A549 (cell line): ENCODE data around the gene PLA2G2D. TPM values are rescaled to one million over a fixed set of nuclear protein-coding genes. Genes with fewer than 3 reads are reported as not detected.

ENCODE experiments used
- ATAC-seq, 2 experiments: fragments of 200-7000 bp in 1 of 2; fragments of >200 bp in 1 of 2; cut with Nextera tagmentation in 1 of 2; cut with Tn5 transposase in 1 of 2; 3 replicates each; pipeline versions ENCODE4 v1.8.0 to v1.9.1; 2018 to 2020; ENCODE audit warnings: mild to moderate bottlenecking in 1 of 2, moderate library complexity in 1 of 2
- CTCF ChIA-PET: fragments of 300-600 bp; sonication (Branson Sonifier 250); formaldehyde crosslinking; extraction: SDS; loops from one replicate; lab custom pipeline; 2021; ENCODE audit warnings: antibody characterized with exemption, inconsistent platforms; lab: Yijun Ruan, JAX
- POLR2A ChIA-PET: fragments of 350-600 bp; formaldehyde crosslinking; extraction: SDS; loops from one replicate; lab custom pipeline; 2021; ENCODE audit warnings: antibody characterized with exemption, inconsistent platforms; lab: Yijun Ruan, JAX
- DNase-seq, 2 experiments: peaks; one replicate each; pipeline versions ENCODE4 v3.0.0 to v3.0.0-alpha.2; 2011 to 2016; ENCODE audit warnings: low read depth in 1 of 2, low spot score in 1 of 2
- FAIRE-seq: peaks from 2 replicates; lab custom pipeline; 2011; peaks lifted over from hg19 to GRCh38; lab: Jason Lieb, UNC
- H3K27ac ChIP-seq, 2 experiments: fragments of >200 bp; sonication (Bioruptor Twin); formaldehyde crosslinking; 3 replicates each; pipeline ENCODE4 v1.5.1; 2016 to 2017
- H3K4me1 ChIP-seq: fragments of >200 bp; sonication (Bioruptor Twin); formaldehyde crosslinking; 3 replicates; pipeline ENCODE4 v1.6.1; 2016
- H3K4me2 ChIP-seq: fragments of >200 bp; sonication (Bioruptor Twin); formaldehyde crosslinking; 3 replicates; pipeline ENCODE4 v1.6.1; 2016
- H3K4me3 ChIP-seq: fragments of >200 bp; sonication (Bioruptor Twin); formaldehyde crosslinking; 3 replicates; pipeline ENCODE4 v1.5.1; 2016
- H3K9me3 ChIP-seq: fragments of >200 bp; sonication (Bioruptor Twin); formaldehyde crosslinking; 3 replicates; pipeline ENCODE4 v1.6.1; 2016
- CBX8 ChIP-seq: fragments of 200-600 bp; sonication (generic); IDR thresholded peaks from 2 replicates; pipeline ENCODE4 v1.6.1; 2016
- CEBPB ChIP-seq, 2 experiments: fragments of >200 bp in 1 of 2; sonication (Bioruptor Twin) in 1 of 2; formaldehyde crosslinking in 1 of 2; IDR thresholded peaks; 2 replicates each; pipeline ENCODE4 v1.6.1; 2012 to 2016
- EHF ChIP-seq: fragments of 250-450 bp; sonication (Bioruptor Pico); IDR thresholded peaks from 2 replicates; pipeline ENCODE4 v1.5.0; 2020; ENCODE audit warnings: mild to moderate bottlenecking
- EP300 ChIP-seq, 2 experiments: fragments of >200 bp; sonication (Bioruptor Twin); formaldehyde crosslinking; IDR thresholded peaks; 2 replicates in 1 of 2; 3 replicates in 1 of 2; pipeline ENCODE4 v1.6.1; 2016 to 2017
- FOSB ChIP-seq: fragments of 250-450 bp; sonication (Bioruptor Pico); IDR thresholded peaks from 2 replicates; pipeline ENCODE4 v1.5.0; 2020; ENCODE audit warnings: mild to moderate bottlenecking, moderate library complexity
- HOXA7 ChIP-seq: fragments of 250-450 bp; sonication (Bioruptor Pico); IDR thresholded peaks from 2 replicates; pipeline ENCODE4 v1.5.0; 2020; ENCODE audit warnings: mild to moderate bottlenecking, moderate library complexity
- HOXB13 ChIP-seq: fragments of 250-450 bp; sonication (Bioruptor Pico); IDR thresholded peaks from 2 replicates; pipeline ENCODE4 v1.5.0; 2020; ENCODE audit warnings: low read depth, mild to moderate bottlenecking, moderate library complexity
- JUN ChIP-seq, 2 experiments: fragments of >200 bp; sonication (Bioruptor Twin); formaldehyde crosslinking; IDR thresholded peaks; 2 replicates in 1 of 2; 3 replicates in 1 of 2; pipeline ENCODE4 v1.6.1; 2016 to 2017
- MAFK ChIP-seq: fragments of 450-650 bp; IDR thresholded peaks from 2 replicates; pipeline ENCODE4 v1.6.1; 2014; ENCODE audit not compliant: partially characterized antibody
- MAZ ChIP-seq: fragments of 150-350 bp; IDR thresholded peaks from 2 replicates; pipeline ENCODE4 v1.6.1; 2014; ENCODE audit warnings: antibody characterized with exemption, low read depth, low read length, borderline replicate concordance
- MYC ChIP-seq: IDR thresholded peaks from 2 replicates; pipeline ENCODE4 v1.6.1; 2012; ENCODE audit warnings: mild to moderate bottlenecking, inconsistent platforms, low read length, improper control_type of control experiment, borderline replicate concordance
- NFE2L2 ChIP-seq: fragments of 150-350 bp; conservative IDR thresholded peaks from 2 replicates; pipeline ENCODE4 v1.6.1; 2014; ENCODE audit warnings: low read length
- NR3C1 ChIP-seq: fragments of >200 bp; sonication (Bioruptor Twin); formaldehyde crosslinking; IDR thresholded peaks from 3 replicates; pipeline ENCODE4 v1.6.1; 2017
- PHF8 ChIP-seq: fragments of 200-600 bp; sonication (generic); IDR thresholded peaks from 2 replicates; pipeline ENCODE4 v1.6.1; 2016; ENCODE audit warnings: low read depth, mild to moderate bottlenecking, antibody characterized with exemption, moderate library complexity, borderline replicate concordance
- POLR2AphosphoS2 ChIP-seq: conservative IDR thresholded peaks from 2 replicates; pipeline ENCODE4 v1.6.1; 2012; ENCODE audit warnings: low read length, improper control_type of control experiment, inconsistent platforms
- RCOR1 ChIP-seq: fragments of 150-350 bp; IDR thresholded peaks from 2 replicates; pipeline ENCODE4 v1.6.1; 2014; ENCODE audit warnings: antibody characterized with exemption, low read length, low read depth
- TFCP2L1 ChIP-seq: fragments of 250-450 bp; sonication (Bioruptor Pico); IDR thresholded peaks from 2 replicates; pipeline ENCODE4 v1.5.0; 2021; ENCODE audit warnings: mild to moderate bottlenecking
- ZC3H11A ChIP-seq: fragments of 450-650 bp; IDR thresholded peaks from 2 replicates; pipeline ENCODE4 v1.6.1; 2014; ENCODE audit warnings: antibody characterized with exemption, mild to moderate bottlenecking
- ZFP36 ChIP-seq: fragments of 450-650 bp; IDR thresholded peaks from 2 replicates; pipeline ENCODE4 v1.6.1; 2014; ENCODE audit warnings: borderline replicate concordance; ENCODE audit not compliant: partially characterized antibody
- ZNF302 ChIP-seq: fragments of 250-450 bp; sonication (Bioruptor Pico); IDR thresholded peaks from 2 replicates; pipeline ENCODE4 v1.9.0; 2021; ENCODE audit warnings: inconsistent platforms, mild to moderate bottlenecking, moderate library complexity
- WGBS: methylation state at CpG from one replicate; pipeline ENCODE4 v1.1.6; 2017; ENCODE audit errors: missing lambda C conversion rate; 5-methylcytosine and 5-hydroxymethylcytosine counted together
- polyA plus RNA-seq, 4 experiments: library from polyadenylated mRNA; depleted of rRNA in 3 of 4; stranded (reverse); fragments of >200 nt; fragmentation: RNase III in 1 of 4; extraction: RNeasy Plus Mini Kit Qiagen cat#74134 plus additional on column Dnase treatment in 1 of 4; gene quantifications; 2 replicates in 3 of 4; 3 replicates in 1 of 4; pipeline ENCODE4 v1.2.3, GENCODE V29; 2011 to 2017
- TF ChIP-seq, protein P1 (sequence below): fragments of 250-450 bp; sonication (Bioruptor Pico); IDR thresholded peaks from 2 replicates; pipeline ENCODE4 v1.5.0; 2021; ENCODE audit warnings: mild to moderate bottlenecking, moderate library complexity, borderline replicate concordance
- TF ChIP-seq, protein P2 (sequence below): fragments of 200-600 bp; sonication (generic); IDR thresholded peaks from 2 replicates; pipeline ENCODE4 v1.6.1; 2016; ENCODE audit warnings: antibody characterized with exemption, mild to moderate bottlenecking, moderate library complexity
- TF ChIP-seq, protein P3 (sequence below): fragments of >200 bp; sonication (Bioruptor Twin); formaldehyde crosslinking; IDR thresholded peaks from 3 replicates; pipeline ENCODE4 v1.6.1; 2016
- TF ChIP-seq, protein P4 (sequence below): fragments of >200 bp; sonication (Bioruptor Twin); formaldehyde crosslinking; IDR thresholded peaks from 2 replicates; pipeline ENCODE4 v1.6.1; 2016
- TF ChIP-seq, protein P5 (sequence below): fragments of >200 bp; sonication (Bioruptor Twin); formaldehyde crosslinking; IDR thresholded peaks from 3 replicates; pipeline ENCODE4 v1.5.1; 2016
- TF ChIP-seq, protein P6 (sequence below): IDR thresholded peaks from 2 replicates; pipeline ENCODE4 v1.6.1; 2012

The PLA2G2D gene
- polyA plus RNA-seq, 2 of the 4 experiments (the other 2 are of a cell fraction), result not detected

DNA sequence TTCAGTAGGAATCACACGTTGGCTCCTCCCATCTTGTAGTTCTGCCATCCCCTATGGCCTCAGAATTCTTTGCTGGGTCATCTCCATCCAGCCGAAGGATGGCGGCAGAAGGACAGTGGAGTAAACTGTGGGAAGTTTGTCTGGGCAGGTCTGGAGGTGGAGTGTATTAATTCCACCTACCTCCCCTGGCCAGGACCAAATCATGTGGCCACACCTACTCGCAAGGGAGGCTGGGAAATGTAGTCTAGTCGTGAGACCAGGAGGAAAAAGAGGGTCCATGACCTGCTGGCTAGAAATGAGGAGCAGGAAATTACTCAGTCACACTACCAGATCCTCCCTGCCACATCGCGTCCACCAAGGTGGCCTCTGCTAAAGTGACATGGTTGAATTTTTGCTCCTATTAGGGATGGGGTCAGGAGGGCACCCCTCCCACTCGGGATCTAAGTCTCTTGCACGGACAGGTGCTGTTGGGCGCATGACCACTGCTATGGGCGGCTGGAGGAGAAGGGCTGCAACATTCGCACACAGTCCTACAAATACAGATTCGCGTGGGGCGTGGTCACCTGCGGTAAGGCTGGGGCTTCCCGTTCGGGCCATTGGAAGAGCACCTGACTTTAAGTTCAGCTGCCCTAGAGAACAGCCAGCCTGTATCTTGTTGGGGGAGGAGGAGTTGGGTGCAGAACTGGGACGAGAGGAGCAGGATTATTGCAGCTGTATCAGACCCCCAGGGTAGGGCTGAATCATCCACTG lies 29.8 kb downstream of the PLA2G2D start:
- FAIRE-seq (no peak), ATAC-seq (peak; percentile 54 to 62; a peak in 5 of 6 replicates), DNase-seq (peak; percentile 6 to 26)
- no peak overlapping the region for H3K27ac ChIP-seq
- H3K4me3 ChIP-seq, result no peak overlapping the region
- WGBS, result 41% methylated on average over 10 of the region's 19 CpGs
- H3K4me1 ChIP-seq, result no peaks in the 10 kb centered on the region
- TF ChIP-seq EP300 (IDR thresholded peaks at IDR 0.05) (no peak), RCOR1 (no peak), MYC (no peak), HOXB13 (CRISPR knock-in tag) (no peak), HOXA7 (CRISPR knock-in tag) (no peak), ZNF302 (CRISPR knock-in tag) (no peak), JUN (IDR thresholded peaks at IDR 0.05) (no peak), ZFP36 (no peak), FOSB (no peak), PHF8 (no peak), CBX8 (no peak), TFCP2L1 (CRISPR knock-in tag) (no peak), NFE2L2 (no peak), MAFK (no peak)
- TF ChIP-seq, protein P1, sequence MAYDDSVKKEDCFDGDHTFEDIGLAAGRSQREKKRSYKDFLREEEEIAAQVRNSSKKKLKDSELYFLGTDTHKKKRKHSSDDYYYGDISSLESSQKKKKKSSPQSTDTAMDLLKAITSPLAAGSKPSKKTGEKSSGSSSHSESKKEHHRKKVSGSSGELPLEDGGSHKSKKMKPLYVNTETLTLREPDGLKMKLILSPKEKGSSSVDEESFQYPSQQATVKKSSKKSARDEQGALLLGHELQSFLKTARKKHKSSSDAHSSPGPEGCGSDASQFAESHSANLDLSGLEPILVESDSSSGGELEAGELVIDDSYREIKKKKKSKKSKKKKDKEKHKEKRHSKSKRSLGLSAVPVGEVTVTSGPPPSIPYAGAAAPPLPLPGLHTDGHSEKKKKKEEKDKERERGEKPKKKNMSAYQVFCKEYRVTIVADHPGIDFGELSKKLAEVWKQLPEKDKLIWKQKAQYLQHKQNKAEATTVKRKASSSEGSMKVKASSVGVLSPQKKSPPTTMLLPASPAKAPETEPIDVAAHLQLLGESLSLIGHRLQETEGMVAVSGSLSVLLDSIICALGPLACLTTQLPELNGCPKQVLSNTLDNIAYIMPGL, result no peak
- TF ChIP-seq, protein P2, sequence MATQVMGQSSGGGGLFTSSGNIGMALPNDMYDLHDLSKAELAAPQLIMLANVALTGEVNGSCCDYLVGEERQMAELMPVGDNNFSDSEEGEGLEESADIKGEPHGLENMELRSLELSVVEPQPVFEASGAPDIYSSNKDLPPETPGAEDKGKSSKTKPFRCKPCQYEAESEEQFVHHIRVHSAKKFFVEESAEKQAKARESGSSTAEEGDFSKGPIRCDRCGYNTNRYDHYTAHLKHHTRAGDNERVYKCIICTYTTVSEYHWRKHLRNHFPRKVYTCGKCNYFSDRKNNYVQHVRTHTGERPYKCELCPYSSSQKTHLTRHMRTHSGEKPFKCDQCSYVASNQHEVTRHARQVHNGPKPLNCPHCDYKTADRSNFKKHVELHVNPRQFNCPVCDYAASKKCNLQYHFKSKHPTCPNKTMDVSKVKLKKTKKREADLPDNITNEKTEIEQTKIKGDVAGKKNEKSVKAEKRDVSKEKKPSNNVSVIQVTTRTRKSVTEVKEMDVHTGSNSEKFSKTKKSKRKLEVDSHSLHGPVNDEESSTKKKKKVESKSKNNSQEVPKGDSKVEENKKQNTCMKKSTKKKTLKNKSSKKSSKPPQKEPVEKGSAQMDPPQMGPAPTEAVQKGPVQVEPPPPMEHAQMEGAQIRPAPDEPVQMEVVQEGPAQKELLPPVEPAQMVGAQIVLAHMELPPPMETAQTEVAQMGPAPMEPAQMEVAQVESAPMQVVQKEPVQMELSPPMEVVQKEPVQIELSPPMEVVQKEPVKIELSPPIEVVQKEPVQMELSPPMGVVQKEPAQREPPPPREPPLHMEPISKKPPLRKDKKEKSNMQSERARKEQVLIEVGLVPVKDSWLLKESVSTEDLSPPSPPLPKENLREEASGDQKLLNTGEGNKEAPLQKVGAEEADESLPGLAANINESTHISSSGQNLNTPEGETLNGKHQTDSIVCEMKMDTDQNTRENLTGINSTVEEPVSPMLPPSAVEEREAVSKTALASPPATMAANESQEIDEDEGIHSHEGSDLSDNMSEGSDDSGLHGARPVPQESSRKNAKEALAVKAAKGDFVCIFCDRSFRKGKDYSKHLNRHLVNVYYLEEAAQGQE, result no peak
- TF ChIP-seq, protein P3, sequence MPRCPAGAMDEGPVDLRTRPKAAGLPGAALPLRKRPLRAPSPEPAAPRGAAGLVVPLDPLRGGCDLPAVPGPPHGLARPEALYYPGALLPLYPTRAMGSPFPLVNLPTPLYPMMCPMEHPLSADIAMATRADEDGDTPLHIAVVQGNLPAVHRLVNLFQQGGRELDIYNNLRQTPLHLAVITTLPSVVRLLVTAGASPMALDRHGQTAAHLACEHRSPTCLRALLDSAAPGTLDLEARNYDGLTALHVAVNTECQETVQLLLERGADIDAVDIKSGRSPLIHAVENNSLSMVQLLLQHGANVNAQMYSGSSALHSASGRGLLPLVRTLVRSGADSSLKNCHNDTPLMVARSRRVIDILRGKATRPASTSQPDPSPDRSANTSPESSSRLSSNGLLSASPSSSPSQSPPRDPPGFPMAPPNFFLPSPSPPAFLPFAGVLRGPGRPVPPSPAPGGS, result no peak
- TF ChIP-seq, protein P4, sequence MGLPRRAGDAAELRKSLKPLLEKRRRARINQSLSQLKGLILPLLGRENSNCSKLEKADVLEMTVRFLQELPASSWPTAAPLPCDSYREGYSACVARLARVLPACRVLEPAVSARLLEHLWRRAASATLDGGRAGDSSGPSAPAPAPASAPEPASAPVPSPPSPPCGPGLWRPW, result no peak
- H3K4me2 ChIP-seq, result peak overlapping the region; percentile 21; the same call in 1 of the 3 replicates
- H3K9me3 ChIP-seq, result no peaks in the 10 kb centered on the region
- ChIA-PET POLR2A (no interaction called here), CTCF (interaction anchor here (0.6 to 4.0 kb wide), 4 partner anchors 11 to 172 kb away, joined by 3 to 18 read pairs (median 4); no protein-coding TSS in a partner anchor)

DNA sequence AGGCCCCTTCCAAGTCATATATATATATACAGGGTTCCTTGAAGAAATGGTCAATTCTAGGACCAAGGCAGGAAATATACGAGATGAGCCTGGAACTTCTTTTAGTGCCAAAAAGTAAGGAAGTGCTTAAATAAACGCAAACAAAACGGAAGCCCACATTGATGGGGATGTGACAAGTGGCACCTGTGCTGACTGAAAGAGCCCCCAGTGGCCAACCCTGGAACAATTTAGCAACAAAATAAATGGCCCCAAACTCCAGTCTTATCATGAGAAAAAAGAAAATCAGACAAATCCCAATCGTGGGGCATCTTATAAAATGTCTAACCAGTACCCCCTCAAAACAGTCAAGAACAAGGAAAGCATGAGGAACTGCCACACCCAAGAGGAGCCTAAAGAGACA lies 31.7 kb downstream of the PLA2G2D start:
- 41% methylated on average over 4 of the region's 4 CpGs for WGBS
- Histone ChIP-seq H3K9me3 (no peaks in the 10 kb centered on the region), H3K27ac (no peak overlapping the region), H3K4me3 (no peak overlapping the region), H3K4me2 (no peak overlapping the region), H3K4me1 (no peaks in the 10 kb centered on the region)
- TF ChIP-seq NR3C1 (no peak), POLR2AphosphoS2 (no peak), ZNF302 (CRISPR knock-in tag) (no peak), JUN (IDR thresholded peaks at IDR 0.05) (no peak), HOXB13 (CRISPR knock-in tag) (no peak), CEBPB (IDR thresholded peaks at IDR 0.05) (no peak), EHF (CRISPR knock-in tag) (no peak), ZC3H11A (no peak), MAZ (no peak)
- TF ChIP-seq, protein P5, sequence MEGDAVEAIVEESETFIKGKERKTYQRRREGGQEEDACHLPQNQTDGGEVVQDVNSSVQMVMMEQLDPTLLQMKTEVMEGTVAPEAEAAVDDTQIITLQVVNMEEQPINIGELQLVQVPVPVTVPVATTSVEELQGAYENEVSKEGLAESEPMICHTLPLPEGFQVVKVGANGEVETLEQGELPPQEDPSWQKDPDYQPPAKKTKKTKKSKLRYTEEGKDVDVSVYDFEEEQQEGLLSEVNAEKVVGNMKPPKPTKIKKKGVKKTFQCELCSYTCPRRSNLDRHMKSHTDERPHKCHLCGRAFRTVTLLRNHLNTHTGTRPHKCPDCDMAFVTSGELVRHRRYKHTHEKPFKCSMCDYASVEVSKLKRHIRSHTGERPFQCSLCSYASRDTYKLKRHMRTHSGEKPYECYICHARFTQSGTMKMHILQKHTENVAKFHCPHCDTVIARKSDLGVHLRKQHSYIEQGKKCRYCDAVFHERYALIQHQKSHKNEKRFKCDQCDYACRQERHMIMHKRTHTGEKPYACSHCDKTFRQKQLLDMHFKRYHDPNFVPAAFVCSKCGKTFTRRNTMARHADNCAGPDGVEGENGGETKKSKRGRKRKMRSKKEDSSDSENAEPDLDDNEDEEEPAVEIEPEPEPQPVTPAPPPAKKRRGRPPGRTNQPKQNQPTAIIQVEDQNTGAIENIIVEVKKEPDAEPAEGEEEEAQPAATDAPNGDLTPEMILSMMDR, result no peak
- TF ChIP-seq, protein P6, sequence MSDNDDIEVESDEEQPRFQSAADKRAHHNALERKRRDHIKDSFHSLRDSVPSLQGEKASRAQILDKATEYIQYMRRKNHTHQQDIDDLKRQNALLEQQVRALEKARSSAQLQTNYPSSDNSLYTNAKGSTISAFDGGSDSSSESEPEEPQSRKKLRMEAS, result no peak
- DNase-seq (peak in 1 of 2 experiments; percentile 16), ATAC-seq (no peak), FAIRE-seq (no peak)
- POLR2A ChIA-PET, result no interaction called here
- CTCF ChIA-PET, result interaction anchor here (0.6 to 1.8 kb wide), 2 partner anchors 7 to 64 kb away, joined by 3 to 4 read pairs; no protein-coding TSS in a partner anchor
